Activated T-cell treated with anti-CD3 and anti-CD28 coated beads, Interleukin-2, amount 50 U/mL, for 1 hour (primary cell): ENCODE results near the gene IL32.
"Not testable (repeated sequence)": the region's sequence is repeated elsewhere in the genome, so short reads cannot be mapped to it uniquely, and the experiment has no call there.

ENCODE experiments used
- DNase-seq: peaks from one replicate; pipeline ENCODE4 v3.0.0-alpha.2; 2020

Gene IL32

DNA sequence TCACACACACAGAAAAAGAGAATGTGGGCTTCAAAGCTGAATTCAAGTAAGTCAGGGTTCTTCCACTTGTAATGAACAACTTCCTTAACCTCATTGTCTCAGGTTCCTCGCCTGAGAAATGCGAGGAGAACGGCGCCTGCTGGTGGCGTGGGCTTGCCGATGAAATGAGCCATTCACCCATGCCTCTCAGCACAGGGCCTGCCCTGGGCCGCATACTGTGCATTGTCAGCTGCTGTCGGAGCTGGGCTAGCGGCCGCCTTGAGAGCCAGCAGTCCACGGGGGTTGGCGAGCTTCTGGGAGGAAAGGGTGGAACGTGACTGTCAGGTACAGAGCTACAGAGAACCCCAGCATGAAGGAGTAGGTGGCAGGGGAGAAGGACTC lies 12.1 kb upstream of the IL32 start:
- not testable (repeated sequence) for DNase-seq

DNA sequence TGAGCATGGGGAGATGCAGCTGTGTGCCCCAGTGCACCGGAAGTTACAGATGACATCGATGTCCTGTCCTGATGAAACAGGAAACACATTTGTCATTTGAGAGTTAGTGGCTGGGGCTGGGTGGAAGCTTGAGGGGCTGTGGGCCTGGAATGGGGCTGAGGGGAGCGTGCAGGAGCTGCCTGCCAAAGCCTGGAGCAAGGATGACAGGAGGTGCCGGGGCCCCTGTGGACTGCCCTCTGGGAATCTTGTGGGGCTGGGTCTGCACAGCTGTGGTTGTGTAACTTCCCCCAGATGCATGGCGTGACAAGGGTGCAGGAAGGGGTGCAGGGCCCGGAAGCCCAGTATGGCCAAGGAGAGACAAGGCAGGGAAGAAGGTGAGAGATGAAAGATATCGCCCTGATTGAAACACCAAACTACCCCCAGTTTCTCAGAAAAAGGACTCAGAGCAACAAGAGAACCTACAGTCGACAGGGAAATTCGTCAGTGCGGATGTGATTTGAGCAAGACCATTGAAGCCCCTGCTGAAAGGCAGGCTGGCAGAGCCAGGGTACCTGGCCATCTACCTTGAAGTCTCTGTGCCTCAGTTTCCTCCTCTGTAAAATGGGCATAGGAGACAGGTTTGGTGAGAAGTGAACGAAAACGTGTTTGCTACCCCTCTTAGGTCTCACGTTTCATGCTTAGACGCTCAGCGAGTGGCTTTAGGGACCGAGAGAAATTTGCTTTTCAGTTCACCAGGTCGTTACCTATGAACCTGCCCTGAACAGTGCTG lies 10.3 kb upstream of the IL32 start:
- no peak for DNase-seq

DNA sequence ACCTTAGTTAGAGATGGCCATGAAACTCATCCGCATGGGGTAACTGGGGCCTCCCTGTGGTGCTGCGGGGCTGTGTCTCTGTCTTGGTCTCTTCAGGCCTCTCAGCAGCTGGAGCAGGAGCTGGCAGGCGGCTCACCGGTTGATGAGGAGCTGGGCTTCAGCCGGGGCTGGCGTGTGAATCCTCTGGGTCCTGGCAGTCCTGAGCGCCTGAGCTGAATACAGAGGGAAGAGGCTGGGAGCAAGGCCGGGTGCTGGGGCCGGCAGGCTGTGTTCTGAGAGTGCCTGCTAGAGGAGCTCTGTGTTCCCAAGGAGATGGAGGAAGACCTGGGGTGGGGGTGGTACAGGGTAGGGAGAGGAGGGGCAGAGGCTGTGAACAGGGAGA lies 9.7 kb upstream of the IL32 start:
- DNase-seq = not testable (repeated sequence)

DNA sequence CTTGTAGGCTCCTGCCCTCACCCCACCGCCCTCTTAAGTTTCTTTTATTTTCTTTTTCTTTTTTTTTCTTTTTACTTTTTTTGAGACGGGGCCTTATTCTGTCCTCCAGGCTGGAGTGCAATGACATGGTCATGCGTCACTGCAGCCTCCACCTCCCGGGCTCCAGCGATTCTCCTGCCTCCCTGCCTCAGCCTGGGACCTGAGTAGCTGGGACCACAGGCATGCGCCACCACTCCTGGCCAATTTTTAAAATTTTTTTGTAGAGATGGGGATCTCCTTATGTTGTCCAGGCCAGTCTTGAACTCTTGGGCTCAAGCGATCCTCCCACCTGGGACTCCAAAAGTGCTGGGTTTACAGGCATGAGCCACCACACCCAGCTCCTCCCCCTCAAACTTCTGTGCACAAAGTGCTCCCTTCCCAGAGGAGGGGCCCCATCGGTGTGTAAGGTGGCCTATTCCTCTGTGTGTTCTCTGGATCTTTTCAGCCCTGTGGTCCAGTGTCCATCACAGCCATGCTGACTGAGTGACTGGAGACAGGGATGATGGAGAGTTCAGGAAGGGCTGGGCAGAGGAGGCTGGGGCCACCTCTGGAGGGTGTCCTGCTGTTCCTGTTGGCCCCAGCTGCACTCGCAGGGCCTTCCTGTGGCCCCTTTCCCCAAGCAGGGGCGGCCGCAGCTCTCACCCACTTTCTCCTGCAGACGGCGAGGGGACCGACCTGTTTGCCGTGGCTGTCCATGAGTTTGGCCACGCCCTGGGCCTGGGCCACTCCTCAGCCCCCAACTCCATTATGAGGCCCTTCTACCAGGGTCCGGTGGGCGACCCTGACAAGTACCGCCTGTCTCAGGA lies 8.9 kb upstream of the IL32 start:
- DNase-seq = no peak

DNA sequence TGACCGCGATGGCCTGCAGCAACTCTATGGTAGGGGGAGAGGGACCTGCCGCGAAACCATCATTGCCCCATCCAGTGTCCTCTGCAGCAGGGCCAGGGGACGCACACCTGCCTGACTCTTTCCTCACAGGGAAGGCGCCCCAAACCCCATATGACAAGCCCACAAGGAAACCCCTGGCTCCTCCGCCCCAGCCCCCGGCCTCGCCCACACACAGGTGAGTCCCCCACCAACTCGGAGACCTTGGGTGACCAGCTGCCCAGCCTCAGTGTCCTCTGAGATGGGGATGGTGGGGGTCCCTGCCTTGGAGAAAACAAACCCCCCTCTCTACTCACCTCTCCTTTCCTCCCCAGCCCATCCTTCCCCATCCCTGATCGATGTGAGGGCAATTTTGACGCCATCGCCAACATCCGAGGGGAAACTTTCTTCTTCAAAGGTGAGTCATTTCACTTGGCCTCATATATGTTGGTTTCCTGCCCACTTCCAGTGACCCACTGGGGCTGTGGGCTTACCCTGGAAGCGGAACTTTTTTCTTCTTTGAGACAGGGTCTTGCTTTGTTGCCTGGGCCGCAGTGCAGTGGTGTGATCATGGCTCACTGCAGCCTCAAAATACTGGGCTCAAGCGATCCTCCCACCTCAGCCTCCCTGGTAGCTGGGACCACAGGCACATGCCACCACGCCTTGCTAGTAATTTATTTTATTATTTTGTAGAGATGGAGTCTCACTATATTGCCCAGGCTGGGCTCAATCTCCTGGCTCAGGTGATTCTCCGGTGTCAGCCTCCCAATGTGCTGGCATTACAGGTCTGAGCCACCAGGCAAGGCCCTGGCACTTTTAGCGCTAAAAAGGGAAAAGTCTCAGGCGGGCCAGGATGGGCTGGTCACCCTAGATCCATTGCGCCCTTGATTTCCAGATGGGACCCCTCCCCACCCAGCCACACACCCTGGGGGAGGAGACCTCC lies 8.0 kb upstream of the IL32 start:
- no peak for DNase-seq

DNA sequence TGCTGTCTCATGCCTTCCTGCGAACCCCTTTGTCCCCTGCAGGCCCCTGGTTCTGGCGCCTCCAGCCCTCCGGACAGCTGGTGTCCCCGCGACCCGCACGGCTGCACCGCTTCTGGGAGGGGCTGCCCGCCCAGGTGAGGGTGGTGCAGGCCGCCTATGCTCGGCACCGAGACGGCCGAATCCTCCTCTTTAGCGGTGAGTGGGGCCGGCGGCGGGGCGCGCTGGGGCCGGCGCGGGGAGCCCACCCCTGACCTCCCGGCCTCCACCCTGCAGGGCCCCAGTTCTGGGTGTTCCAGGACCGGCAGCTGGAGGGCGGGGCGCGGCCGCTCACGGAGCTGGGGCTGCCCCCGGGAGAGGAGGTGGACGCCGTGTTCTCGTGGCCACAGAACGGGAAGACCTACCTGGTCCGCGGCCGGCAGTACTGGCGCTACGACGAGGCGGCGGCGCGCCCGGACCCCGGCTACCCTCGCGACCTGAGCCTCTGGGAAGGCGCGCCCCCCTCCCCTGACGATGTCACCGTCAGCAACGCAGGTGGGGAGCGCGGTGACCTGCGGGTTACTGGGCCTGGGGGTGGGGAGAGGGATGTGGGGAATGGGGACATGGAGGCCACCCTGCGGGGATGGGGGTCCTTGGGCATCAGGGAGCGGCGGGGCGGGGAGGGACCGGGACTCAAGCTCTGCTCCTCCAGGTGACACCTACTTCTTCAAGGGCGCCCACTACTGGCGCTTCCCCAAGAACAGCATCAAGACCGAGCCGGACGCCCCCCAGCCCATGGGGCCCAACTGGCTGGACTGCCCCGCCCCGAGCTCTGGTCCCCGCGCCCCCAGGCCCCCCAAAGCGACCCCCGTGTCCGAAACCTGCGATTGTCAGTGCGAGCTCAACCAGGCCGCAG lies 7.1 kb upstream of the IL32 start:
- DNase-seq = peak; percentile 60

DNA sequence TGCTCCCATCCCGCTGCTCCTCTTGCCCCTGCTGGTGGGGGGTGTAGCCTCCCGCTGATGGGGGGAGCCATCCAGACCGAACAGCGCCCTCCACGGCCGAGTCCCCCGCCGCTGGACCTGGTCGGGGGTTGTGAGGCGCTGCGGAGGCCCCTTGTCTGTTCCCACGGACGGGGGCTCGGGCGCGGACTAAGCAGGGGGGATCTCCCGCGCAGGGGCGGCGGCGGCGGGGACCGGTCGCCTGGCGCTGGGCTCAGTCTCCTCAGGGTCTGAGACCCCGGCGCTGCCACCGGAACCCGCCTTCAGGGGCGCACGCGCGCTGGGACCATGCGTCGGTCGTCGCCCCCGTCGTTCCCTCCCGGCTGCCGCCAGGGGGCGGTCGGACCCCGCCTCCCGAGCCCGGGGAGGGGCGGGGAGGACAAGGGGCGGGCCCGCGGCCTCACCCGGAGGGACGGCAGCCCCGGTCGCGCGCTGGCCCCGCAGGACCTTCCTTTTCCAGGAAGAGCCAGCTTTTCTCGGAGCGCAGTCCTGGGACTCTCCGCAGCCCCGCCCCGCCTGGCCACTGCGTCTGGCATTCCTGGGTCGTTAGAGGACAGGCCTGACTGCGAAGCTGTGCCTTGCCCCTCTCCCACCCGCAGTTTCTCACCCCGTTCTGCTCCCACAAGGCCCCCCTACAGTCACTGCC lies 6.3 kb upstream of the IL32 start:
- peak; percentile 92 for DNase-seq

DNA sequence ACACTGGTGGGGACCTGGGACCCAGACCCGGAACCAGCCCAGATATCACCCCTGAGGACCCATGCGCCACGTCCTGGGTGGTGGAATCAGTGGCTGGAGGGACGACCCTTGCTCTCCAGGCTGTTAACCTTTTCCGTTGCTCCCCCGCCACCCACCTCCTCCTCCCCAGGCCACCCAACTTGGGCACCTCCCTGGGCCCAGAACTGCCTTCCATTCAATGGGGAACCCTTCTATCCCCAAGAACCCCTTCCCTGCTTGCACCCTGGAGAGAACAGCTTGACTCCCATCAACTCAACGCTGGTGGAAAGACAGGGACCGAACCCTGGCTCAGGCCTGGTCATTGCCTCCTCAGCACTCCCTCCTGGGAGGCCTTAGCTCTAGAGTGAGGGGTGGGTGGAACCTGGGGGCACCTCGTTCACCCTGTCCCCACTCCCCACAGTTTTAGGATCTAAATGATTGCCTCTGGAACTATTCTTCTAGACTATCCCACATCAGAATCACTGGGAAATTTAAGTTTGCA lies 5.7 kb upstream of the IL32 start:
- DNase-seq = no peak

DNA sequence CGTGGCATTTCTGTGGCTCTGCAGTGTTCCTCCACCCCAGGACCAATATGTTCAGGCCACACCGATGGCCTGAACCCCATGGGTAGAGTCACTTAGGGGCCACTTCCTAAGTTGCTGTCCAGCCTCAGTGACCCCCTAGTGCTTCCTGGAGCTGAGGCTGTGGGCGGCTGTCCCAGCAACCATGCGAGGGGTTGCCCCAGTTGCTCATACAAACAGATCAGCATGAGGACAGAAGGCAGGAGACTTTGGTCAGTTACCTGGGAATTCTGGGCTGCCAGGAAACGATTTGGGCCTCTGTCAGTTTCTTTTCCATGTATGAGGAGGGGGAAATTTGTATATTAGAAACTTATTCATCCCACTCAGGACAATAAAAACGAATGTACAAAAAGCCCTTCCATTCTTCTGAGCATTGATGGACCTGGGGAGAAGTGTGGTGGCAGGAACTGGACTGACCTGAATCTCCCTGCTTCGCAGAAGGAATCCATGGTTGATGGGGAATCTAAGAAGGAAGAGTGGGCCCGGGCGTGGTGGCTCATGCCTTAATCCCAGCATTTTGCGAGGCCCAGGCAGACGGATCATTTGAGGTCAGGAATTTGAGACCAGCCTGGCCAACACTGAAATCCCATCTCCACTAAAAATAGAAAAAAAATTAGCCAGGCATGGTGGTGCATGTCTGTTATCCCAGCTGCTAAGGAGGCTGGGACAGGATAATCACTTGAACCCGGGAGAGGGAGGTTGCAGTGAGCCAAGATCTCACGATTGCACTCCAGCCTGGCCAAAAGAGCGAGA lies 4.9 kb upstream of the IL32 start:
- DNase-seq = no peak

DNA sequence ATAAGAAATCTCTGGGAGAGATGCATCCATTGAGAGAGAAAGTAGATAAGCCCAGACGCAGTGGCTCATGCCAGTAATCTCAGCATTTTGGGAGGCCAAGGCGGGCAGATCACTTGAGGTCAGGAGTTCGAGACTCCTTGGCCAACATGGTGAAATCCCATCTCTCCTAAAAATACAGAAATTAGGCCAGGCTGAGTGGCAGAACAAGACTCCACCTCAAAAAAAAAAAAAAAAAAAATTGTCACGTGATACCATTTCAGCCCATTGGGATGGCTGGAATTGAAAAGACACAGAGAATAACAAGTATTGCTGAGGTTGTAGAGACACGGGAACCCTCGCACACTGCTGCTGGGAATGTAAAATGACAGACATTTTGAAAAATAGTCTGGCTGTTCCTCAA lies 2.9 kb upstream of the IL32 start:
- no peak for DNase-seq

DNA sequence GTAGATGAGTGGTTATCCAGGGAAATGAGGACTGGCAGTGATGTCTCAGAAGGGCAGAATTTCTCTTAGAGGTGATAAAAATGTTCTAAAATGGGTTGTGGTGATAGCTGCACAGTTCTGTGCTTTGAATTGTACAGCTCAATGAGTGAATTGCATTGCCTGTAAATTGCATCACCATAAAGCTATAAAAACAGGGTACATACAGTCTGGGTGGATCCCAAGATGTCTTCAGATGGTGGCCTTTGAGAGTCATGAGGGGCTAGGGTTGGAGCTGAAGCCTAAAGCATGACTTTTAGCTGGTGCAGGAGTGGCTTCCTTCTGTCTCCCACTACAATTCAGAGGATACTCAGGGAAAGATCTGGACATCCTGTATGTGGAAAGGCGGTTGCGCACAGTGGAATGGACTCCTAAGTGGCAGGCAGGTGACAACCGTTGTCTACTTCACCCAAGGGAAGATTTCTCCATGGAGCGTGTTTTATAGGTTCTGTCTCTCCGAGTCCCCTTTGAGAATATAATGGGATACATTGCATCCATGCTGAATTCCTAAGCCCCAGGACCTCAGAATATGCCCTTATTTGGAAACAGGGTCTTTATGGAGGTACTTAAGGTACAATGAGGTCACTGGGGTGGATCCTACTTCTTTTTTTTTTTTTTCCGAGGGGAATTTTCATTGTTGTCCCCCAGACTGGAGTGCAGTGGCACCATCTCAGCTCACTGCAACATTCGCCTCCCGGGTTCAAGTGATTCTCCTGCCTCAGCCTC lies 1.6 kb upstream of the IL32 start:
- DNase-seq = no peak

DNA sequence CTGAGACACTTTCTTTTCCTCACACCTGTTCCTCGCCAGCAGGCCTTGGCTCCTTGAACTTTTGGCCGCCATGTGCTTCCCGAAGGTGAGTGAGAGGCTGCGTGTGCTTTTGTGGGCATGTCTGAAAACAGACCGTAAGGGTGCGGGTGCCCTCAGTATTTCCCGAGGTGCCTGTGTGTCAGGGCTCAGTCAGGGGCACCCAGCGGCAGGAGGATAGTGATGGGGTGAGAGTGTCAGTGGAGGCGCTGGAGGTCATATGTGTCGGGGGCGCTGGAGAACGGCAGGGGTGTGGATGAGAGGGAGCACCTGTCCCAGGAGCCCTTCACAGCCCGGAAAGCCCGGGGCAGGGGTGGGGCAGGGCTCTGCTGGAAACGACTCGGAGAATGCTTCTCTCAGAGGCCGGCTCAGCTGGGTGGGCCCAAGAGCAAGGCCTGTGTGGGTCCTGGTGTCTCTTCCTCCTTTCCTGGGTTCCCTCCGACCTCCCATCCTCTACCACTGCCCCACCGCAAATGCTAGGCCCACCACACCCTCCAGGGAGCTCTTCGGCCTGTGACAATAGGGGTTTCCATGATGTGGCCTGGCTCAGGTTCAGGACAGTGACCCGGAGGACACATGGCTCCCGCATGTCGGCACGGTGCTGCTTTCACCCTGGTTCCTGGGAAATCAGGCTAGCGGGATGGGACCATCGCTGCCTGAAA lies 451 bp downstream of the IL32 start:
- DNase-seq = no peak

DNA sequence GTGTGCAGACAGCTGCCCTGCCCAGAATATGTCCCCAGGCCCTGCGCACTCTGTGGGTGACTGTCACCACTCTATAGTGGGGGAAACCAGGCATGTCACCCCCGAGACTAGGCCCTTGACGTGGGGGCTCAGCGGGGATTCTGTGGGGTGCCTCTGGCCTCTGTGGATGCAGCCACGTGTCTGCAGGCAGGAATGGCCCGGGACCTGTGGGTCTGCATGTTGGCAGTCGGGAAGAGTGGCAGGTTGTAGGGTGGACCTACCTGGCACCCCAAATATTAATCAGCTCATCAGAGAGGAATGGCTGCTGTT lies 954 bp downstream of the IL32 start:
- no peak for DNase-seq

DNA sequence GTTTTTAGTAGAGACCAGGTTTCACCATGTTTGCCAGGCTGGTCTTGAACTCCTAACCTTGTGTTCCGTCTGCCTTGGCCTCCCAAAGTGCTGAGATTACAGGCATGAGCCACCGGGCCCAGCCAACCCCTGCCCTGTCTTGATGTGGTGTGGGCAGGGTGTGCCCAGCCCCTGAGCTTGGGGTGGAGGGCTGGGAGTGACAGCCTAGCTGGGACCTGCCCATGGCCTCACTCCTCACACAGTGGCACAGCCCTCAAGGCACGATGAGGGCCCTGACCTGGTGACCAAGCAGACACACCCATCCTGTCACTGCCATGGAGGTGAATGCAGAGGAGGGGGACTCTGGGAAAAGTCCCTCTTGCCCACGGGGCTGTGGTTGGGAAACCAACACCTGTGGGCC lies 3.0 kb downstream of the IL32 start:
- no peak for DNase-seq

DNA sequence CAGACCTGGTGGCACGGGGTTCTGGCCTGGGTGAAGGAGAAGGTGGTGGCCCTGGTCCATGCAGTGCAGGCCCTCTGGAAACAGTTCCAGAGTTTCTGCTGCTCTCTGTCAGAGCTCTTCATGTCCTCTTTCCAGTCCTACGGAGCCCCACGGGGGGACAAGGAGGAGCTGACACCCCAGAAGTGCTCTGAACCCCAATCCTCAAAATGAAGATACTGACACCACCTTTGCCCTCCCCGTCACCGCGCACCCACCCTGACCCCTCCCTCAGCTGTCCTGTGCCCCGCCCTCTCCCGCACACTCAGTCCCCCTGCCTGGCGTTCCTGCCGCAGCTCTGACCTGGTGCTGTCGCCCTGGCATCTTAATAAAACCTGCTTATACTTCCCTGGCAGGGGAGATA lies 3.7 kb downstream of the IL32 start:
- DNase-seq = not testable (repeated sequence)

DNA sequence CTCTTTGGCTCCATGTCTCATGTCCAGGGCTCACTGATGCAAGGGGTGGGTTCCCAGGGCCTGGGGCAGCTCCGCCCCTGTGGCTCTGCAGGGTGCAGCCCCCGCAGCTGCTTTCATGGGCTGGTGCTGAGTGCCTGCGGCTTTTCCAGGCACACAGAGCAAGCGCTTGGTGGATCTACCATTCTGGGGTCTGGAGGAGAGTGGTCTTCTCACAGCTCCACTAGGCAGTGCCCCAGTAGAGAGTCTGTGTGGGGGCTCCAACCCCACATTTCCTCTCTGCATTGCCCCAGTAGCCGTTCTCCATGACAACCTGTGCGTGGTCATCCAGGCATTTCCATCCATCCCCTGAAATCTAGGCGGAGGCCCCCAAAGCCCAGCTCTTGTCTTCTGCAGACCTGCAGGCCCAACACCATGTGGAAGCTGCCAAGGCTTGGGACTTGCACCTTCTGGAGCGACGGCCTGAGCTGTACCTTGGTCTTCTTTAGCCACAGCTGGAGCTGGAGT lies 5.2 kb downstream of the IL32 start:
- no peak for DNase-seq

DNA sequence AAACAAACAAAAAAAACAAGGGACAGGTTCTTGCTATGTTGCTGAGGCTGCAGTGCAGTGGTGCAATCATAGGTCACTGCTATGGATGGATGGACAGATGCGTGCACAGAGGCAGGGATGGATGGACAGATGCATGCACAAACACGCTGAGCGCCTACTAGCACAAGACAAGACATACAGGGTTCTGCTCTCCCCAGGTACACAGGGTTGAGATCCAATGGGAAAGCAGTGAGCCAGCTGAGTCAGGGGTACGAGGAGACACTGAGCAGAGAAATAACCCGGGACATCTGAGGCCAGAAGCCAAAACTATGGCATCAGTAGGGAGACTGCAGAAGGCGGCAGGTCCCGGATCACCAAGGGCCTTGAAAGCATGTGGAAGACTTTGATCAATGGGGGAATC lies 6.2 kb downstream of the IL32 start:
- DNase-seq = no peak

DNA sequence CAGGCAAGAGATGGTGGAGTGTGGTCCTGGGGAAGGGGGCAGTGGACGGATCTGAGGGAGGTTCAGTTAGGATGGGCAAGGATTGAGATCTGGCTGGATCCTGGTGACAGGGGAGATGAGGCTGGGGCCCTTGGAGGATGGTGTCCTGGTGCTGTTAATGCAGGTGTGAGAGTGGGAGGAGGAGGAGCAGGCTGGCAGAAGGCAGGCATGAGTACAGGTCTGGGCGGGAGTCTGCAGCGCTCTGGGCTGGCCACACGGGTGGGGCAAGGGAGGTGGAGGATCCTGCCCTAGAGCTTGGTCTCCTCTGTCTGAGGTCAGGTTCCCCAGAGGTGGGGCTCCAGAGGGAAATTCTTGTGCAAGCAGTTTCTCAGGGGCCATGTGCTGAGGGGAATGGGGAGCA lies 6.7 kb downstream of the IL32 start:
- not testable (repeated sequence) for DNase-seq
